Mesenchymal stem cell (in vitro differentiated cells and primary cell): ENCODE data around the gene RASSF8.

ENCODE experiments used
- DNase-seq: peaks from one replicate; pipeline ENCODE4 v3.0.0-alpha.2; 2013
- H2AFZ ChIP-seq: one replicate; pipeline ENCODE4 v1.6.1; 2013; ENCODE audit warnings: low read depth, mild to moderate bottlenecking, control low read depth, inconsistent platforms, low read length, moderate library complexity
- H2AK5ac ChIP-seq: 2 replicates; pipeline ENCODE4 v1.6.1; 2013; ENCODE audit warnings: low read length, moderate library complexity, mild to moderate bottlenecking, inconsistent platforms; ENCODE audit not compliant: severe bottlenecking
- H2BK120ac ChIP-seq: one replicate; pipeline ENCODE4 v1.6.1; 2013; ENCODE audit warnings: low read depth, mild to moderate bottlenecking, inconsistent platforms, low read length, moderate library complexity
- H2BK12ac ChIP-seq, 2 experiments: one replicate each; pipeline ENCODE4 v1.6.1; 2013; ENCODE audit warnings: inconsistent platforms in 2 of 2, low read length in 2 of 2, mild to moderate bottlenecking in 2 of 2, moderate library complexity in 2 of 2, control low read depth in 1 of 2
- H2BK15ac ChIP-seq: one replicate; pipeline ENCODE4 v1.6.1; 2013; ENCODE audit warnings: mild to moderate bottlenecking, low read depth, inconsistent platforms; ENCODE audit not compliant: poor library complexity, severe bottlenecking
- H2BK5ac ChIP-seq: 2 replicates; pipeline ENCODE4 v1.6.1; 2013; ENCODE audit warnings: low read depth, mild to moderate bottlenecking, low read length, control low read depth, inconsistent platforms; ENCODE audit not compliant: poor library complexity, severe bottlenecking
- H3K14ac ChIP-seq, 2 experiments: one replicate each; pipeline ENCODE4 v1.6.1; 2013; ENCODE audit warnings: inconsistent platforms in 2 of 2, low read length in 2 of 2, control low read depth in 1 of 2, mild to moderate bottlenecking in 1 of 2, moderate library complexity in 1 of 2
- H3K18ac ChIP-seq, 2 experiments: one replicate each; pipeline ENCODE4 v1.6.1; 2013; ENCODE audit warnings: inconsistent platforms in 2 of 2, low read length in 2 of 2, control low read depth in 1 of 2, low read depth in 1 of 2, mild to moderate bottlenecking in 1 of 2
- H3K23ac ChIP-seq, 2 experiments: one replicate each; pipeline ENCODE4 v1.6.1; 2013; ENCODE audit warnings: inconsistent platforms in 2 of 2, low read length in 2 of 2, mild to moderate bottlenecking in 2 of 2, moderate library complexity in 2 of 2, control low read depth in 1 of 2
- H3K27ac ChIP-seq: 2 replicates; pipeline ENCODE4 v1.5.1; 2013; ENCODE audit warnings: mild to moderate bottlenecking, moderate library complexity, low read length, control low read depth, inconsistent platforms; ENCODE audit not compliant: poor library complexity, severe bottlenecking
- H3K27me3 ChIP-seq, 2 experiments: 2 replicates each; pipeline versions ENCODE4 v1.6.1 to v1.7.0; 2013; ENCODE audit warnings: low read length in 2 of 2, mild to moderate bottlenecking in 2 of 2, moderate library complexity in 2 of 2, control low read depth in 1 of 2, inconsistent platforms in 1 of 2; ENCODE audit not compliant: control insufficient read depth in 1 of 2, insufficient read depth in 1 of 2
- H3K36me3 ChIP-seq, 2 experiments: 2 replicates each; pipeline versions ENCODE4 v1.6.1 to v1.7.0; 2013; ENCODE audit warnings: low read length in 2 of 2, control low read depth in 1 of 2, inconsistent platforms in 1 of 2, low read depth in 1 of 2, mild to moderate bottlenecking in 1 of 2; ENCODE audit not compliant: insufficient read depth in 2 of 2, control insufficient read depth in 1 of 2
- H3K4ac ChIP-seq, 2 experiments: one replicate each; pipeline ENCODE4 v1.6.1; 2013; ENCODE audit warnings: inconsistent platforms in 2 of 2, low read length in 2 of 2, mild to moderate bottlenecking in 2 of 2, moderate library complexity in 2 of 2, control low read depth in 1 of 2, low read depth in 1 of 2
- H3K4me1 ChIP-seq: 2 replicates; pipeline ENCODE4 v1.6.1; 2013; ENCODE audit warnings: low read depth, low read length, control low read depth; ENCODE audit not compliant: control insufficient read depth, insufficient read depth
- H3K4me2 ChIP-seq: 2 replicates; pipeline ENCODE4 v1.6.1; 2013; ENCODE audit warnings: low read length, mild to moderate bottlenecking, inconsistent platforms; ENCODE audit not compliant: poor library complexity, severe bottlenecking
- H3K4me3 ChIP-seq, 2 experiments: 2 replicates each; pipeline versions ENCODE4 v1.5.1 to v1.7.0; 2013; ENCODE audit warnings: low read length in 2 of 2, mild to moderate bottlenecking in 2 of 2, control low read depth in 1 of 2, low read depth in 1 of 2; ENCODE audit not compliant: insufficient read depth in 1 of 2
- H3K79me1 ChIP-seq: replicated peaks from 2 replicates; pipeline ENCODE4 v1.6.1; 2013; ENCODE audit warnings: mild to moderate bottlenecking, control low read depth, low read length, inconsistent platforms; ENCODE audit not compliant: poor library complexity, severe bottlenecking
- H3K9ac ChIP-seq: 2 replicates; pipeline ENCODE4 v1.7.0; 2013; ENCODE audit warnings: mild to moderate bottlenecking, low read length, moderate library complexity
- H3K9me3 ChIP-seq: 2 replicates; pipeline ENCODE4 v1.7.0; 2013; ENCODE audit warnings: mild to moderate bottlenecking, low read length; ENCODE audit not compliant: control insufficient read depth
- H4K8ac ChIP-seq: one replicate; pipeline ENCODE4 v1.6.1; 2013; ENCODE audit warnings: inconsistent platforms, mild to moderate bottlenecking, low read length, moderate library complexity
- H4K91ac ChIP-seq: one replicate; pipeline ENCODE4 v1.6.1; 2013; ENCODE audit warnings: mild to moderate bottlenecking, low read length, inconsistent platforms
- WGBS: methylation state at CpG from one replicate; pipeline ENCODE4 v1.1.7; 2013; ENCODE audit warnings: mixed read lengths; 5-methylcytosine and 5-hydroxymethylcytosine counted together

The RASSF8 gene

GRCh38 chr12:25993901-25994651 is 35.6 kb downstream of the RASSF8 start:
- Histone ChIP-seq H2AFZ (no peak overlapping the region), H3K18ac (no peak overlapping the region), H3K9ac (peak overlapping the region; percentile 87), H3K23ac (no peak overlapping the region), H3K9me3 (no peaks in the 10 kb centered on the region), H3K4me1 (peaks cover 7% of the 10 kb centered on the region), H2BK15ac (no peak overlapping the region), H2BK120ac (no peak overlapping the region), H2AK5ac (no peak overlapping the region), H3K14ac (no peak overlapping the region), H3K4ac (no peak overlapping the region), H3K27me3 (no peaks in the 10 kb centered on the region), H4K8ac (no peak overlapping the region), H3K4me3 (peak overlapping the region in 1 of 2 experiments; percentile 25), H3K36me3 (peaks cover 0 to 33% of the 10 kb centered on the region in 2 experiments), H3K4me2 (no peak overlapping the region), H2BK12ac (no peak overlapping the region), H2BK5ac (no peak overlapping the region), H4K91ac (no peak overlapping the region), H3K79me1 (peaks cover 11% of the 10 kb centered on the region), H3K27ac (no peak overlapping the region)
- WGBS: 98% methylated on average over 3 of the region's 3 CpGs
- DNase-seq: no peak

GRCh38 chr12:25994901-25995625 is 36.6 kb downstream of the RASSF8 start:
- Histone ChIP-seq H3K4me3 (peak overlapping the region in 1 of 2 experiments; percentile 25), H3K4me1 (peaks cover 7% of the 10 kb centered on the region), H3K79me1 (peaks cover 9% of the 10 kb centered on the region), H4K8ac (no peak overlapping the region), H3K23ac (no peak overlapping the region), H3K9me3 (no peaks in the 10 kb centered on the region), H3K27ac (no peak overlapping the region), H2BK12ac (no peak overlapping the region), H2BK5ac (no peak overlapping the region), H3K14ac (no peak overlapping the region), H2AK5ac (no peak overlapping the region), H3K4me2 (no peak overlapping the region), H4K91ac (no peak overlapping the region), H3K27me3 (no peaks in the 10 kb centered on the region), H2AFZ (no peak overlapping the region), H3K18ac (no peak overlapping the region), H2BK120ac (no peak overlapping the region), H3K36me3 (peaks cover 0 to 39% of the 10 kb centered on the region in 2 experiments), H3K9ac (peak overlapping the region; percentile 87), H2BK15ac (no peak overlapping the region), H3K4ac (no peak overlapping the region)
- no peak for DNase-seq
- 90% methylated on average over 2 of the region's 2 CpGs for WGBS

GRCh38 chr12:25995906-25996305 is 37.4 kb downstream of the RASSF8 start:
- Histone ChIP-seq H2BK5ac (no peak overlapping the region), H3K4me1 (peaks cover 8% of the 10 kb centered on the region), H4K8ac (no peak overlapping the region), H3K4me2 (no peak overlapping the region), H3K9ac (peak overlapping the region; percentile 87), H2BK12ac (no peak overlapping the region), H2BK120ac (no peak overlapping the region), H3K36me3 (peaks cover 0 to 45% of the 10 kb centered on the region in 2 experiments), H3K23ac (no peak overlapping the region), H3K79me1 (peaks cover 9% of the 10 kb centered on the region), H3K9me3 (no peaks in the 10 kb centered on the region), H4K91ac (no peak overlapping the region), H2AK5ac (no peak overlapping the region), H3K14ac (no peak overlapping the region), H3K27ac (no peak overlapping the region), H3K18ac (no peak overlapping the region), H3K4ac (no peak overlapping the region), H3K4me3 (no peak overlapping the region), H2AFZ (no peak overlapping the region), H3K27me3 (no peaks in the 10 kb centered on the region), H2BK15ac (no peak overlapping the region)
- no CpG with 5 or more reads among the region's 2 CpGs for WGBS
- DNase-seq: peak; percentile 22

GRCh38 chr12:25996677-25997076 is 38.2 kb downstream of the RASSF8 start:
- Histone ChIP-seq H2BK120ac (no peak overlapping the region), H3K4me1 (peaks cover 7% of the 10 kb centered on the region), H4K8ac (no peak overlapping the region), H3K27ac (no peak overlapping the region), H3K36me3 (peaks cover 0 to 44% of the 10 kb centered on the region in 2 experiments), H3K9ac (peak overlapping the region; percentile 87), H3K14ac (no peak overlapping the region), H2BK5ac (no peak overlapping the region), H2BK12ac (no peak overlapping the region), H2AFZ (no peak overlapping the region), H3K4ac (no peak overlapping the region), H3K23ac (no peak overlapping the region), H2AK5ac (no peak overlapping the region), H3K4me2 (no peak overlapping the region), H3K4me3 (no peak overlapping the region), H3K79me1 (peaks cover 8% of the 10 kb centered on the region), H4K91ac (no peak overlapping the region), H2BK15ac (no peak overlapping the region), H3K27me3 (no peaks in the 10 kb centered on the region), H3K9me3 (no peaks in the 10 kb centered on the region), H3K18ac (no peak overlapping the region)
- 100% methylated on average over 1 of the region's 1 CpG for WGBS
- no peak for DNase-seq
